Measurements from ENCODE around the gene CELF4. TPM values are rescaled to one million over a fixed set of nuclear protein-coding genes. Genes with fewer than 3 reads are reported as not detected.

The CELF4 gene
- polyA plus RNA-seq, 4 donors: 1.9 to 4.9 (median 3.0) TPM

GRCh38 chr18:37336568-37337285 lies 228.9 kb downstream of the CELF4 start:
- DNase-seq (ENCODE audit: low read depth in 4 of 4, low spot score in 2 of 4): no peak

- DNase-seq (ENCODE audit: low read depth in 4 of 4, low spot score in 2 of 4): no peak
Measured at GRCh38 chr18:37335409-37335736, 230.2 kb downstream of the CELF4 start.

- no peak for DNase-seq (ENCODE audit: low read depth in 4 of 4, low spot score in 2 of 4)
Measured at GRCh38 chr18:37334631-37335408, 230.8 kb downstream of the CELF4 start.

- no peak for DNase-seq (ENCODE audit: low read depth in 4 of 4, low spot score in 2 of 4)
Measured at GRCh38 chr18:37332628-37333420, 232.8 kb downstream of the CELF4 start.

GRCh38 chr18:37332219-37332618 lies 233.4 kb downstream of the CELF4 start:
- DNase-seq (ENCODE audit: low read depth in 4 of 4, low spot score in 2 of 4): no peak

- no peak for DNase-seq (ENCODE audit: low read depth in 4 of 4, low spot score in 2 of 4)
Measured at GRCh38 chr18:37330173-37330572, 235.4 kb downstream of the CELF4 start.

- DNase-seq (ENCODE audit: low read depth in 4 of 4, low spot score in 2 of 4): no peak
Measured at GRCh38 chr18:37328946-37329719, 236.5 kb downstream of the CELF4 start.

GRCh38 chr18:37327063-37327577 lies 238.5 kb downstream of the CELF4 start:
- no peak for DNase-seq (ENCODE audit: low read depth in 4 of 4, low spot score in 2 of 4)

- DNase-seq (ENCODE audit: low read depth in 4 of 4, low spot score in 2 of 4): peak in 1 of 4 donors; percentile 43
Measured at GRCh38 chr18:37322492-37323035, 243.0 kb downstream of the CELF4 start.

- no peak for DNase-seq (ENCODE audit: low read depth in 4 of 4, low spot score in 2 of 4)
Measured at GRCh38 chr18:37321582-37322491, 243.8 kb downstream of the CELF4 start.

- DNase-seq (ENCODE audit: low read depth in 4 of 4, low spot score in 2 of 4): no peak
Measured at GRCh38 chr18:37320317-37320716, 245.3 kb downstream of the CELF4 start.

- DNase-seq (ENCODE audit: low read depth in 4 of 4, low spot score in 2 of 4): no peak
Measured at GRCh38 chr18:37318360-37319355, 246.9 kb downstream of the CELF4 start.

- DNase-seq (ENCODE audit: low read depth in 4 of 4, low spot score in 2 of 4): no peak
Measured at GRCh38 chr18:37317486-37317885, 248.1 kb downstream of the CELF4 start.

GRCh38 chr18:37316468-37316867 lies 249.1 kb downstream of the CELF4 start:
- DNase-seq (ENCODE audit: low read depth in 4 of 4, low spot score in 2 of 4): no peak

- DNase-seq (ENCODE audit: low read depth in 4 of 4, low spot score in 2 of 4): no peak
Measured at GRCh38 chr18:37315935-37316334, 249.7 kb downstream of the CELF4 start.

- DNase-seq (ENCODE audit: low read depth in 4 of 4, low spot score in 2 of 4): no peak
Measured at GRCh38 chr18:37314534-37314933, 251.1 kb downstream of the CELF4 start.

- DNase-seq (ENCODE audit: low read depth in 4 of 4, low spot score in 2 of 4): no peak
Measured at GRCh38 chr18:37313624-37314023, 252.0 kb downstream of the CELF4 start.

- no peak for DNase-seq (ENCODE audit: low read depth in 4 of 4, low spot score in 2 of 4)
Measured at GRCh38 chr18:37309861-37310260, 255.7 kb downstream of the CELF4 start.
